ENCODE data around the gene OR6K6.

OR6K6 gene

GRCh38 chr1:158771950-158772866, 17.7 kb downstream of the OR6K6 start, which contains the start of gene OR6N1:
TSS of gene OR6N1 (minus strand) at chr1:158772195. CDS start at chr1:158766682, 5,513 bp downstream.
- FAIRE-seq (no peak), DNase-seq (ENCODE audit: insufficient read length, low spot score) (no peak)
- no peak for TF ChIP-seq POLR2A (IDR thresholded peaks at IDR 0.05; ENCODE audit: low read depth, low read length)

DNA sequence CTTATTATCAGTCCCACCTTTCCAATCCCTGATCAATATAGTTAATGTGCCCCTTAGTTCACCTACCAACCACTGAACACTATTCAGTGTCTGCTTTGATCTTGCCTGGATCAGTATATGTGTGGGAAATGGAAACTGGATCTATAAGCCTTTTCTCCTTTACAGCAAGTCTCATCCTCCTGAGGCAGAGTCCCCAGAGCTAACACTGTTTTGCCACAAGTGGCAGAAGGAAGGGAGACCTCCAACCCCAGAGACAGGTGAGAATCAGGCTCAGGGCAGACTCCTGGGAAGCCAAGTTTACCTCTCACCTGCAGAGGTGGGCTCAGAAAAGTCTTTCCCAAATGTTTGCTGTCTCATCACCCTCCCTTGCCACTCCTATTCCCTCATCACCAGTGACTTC, 26.6 kb downstream of the OR6K6 start, which contains the start of gene OR6N2:
Gene OR6N2 (minus strand): TSS at position 101 of the 400 bp plus-strand sequence. CDS start 3,569 bp downstream, outside the sequence.
- TF ChIP-seq POLR2A (IDR thresholded peaks at IDR 0.05; ENCODE audit: low read depth, low read length), result no peak
- DNase-seq (ENCODE audit: insufficient read length, low spot score), result no peak
- FAIRE-seq, result no peak

GRCh38 chr1:158793604-158794003, 39.1 kb downstream of the OR6K6 start:
- TF ChIP-seq POLR2A (IDR thresholded peaks at IDR 0.05; ENCODE audit: low read depth, low read length), result no peak
- FAIRE-seq (no peak), DNase-seq (ENCODE audit: insufficient read length, low spot score) (no peak)

DNA sequence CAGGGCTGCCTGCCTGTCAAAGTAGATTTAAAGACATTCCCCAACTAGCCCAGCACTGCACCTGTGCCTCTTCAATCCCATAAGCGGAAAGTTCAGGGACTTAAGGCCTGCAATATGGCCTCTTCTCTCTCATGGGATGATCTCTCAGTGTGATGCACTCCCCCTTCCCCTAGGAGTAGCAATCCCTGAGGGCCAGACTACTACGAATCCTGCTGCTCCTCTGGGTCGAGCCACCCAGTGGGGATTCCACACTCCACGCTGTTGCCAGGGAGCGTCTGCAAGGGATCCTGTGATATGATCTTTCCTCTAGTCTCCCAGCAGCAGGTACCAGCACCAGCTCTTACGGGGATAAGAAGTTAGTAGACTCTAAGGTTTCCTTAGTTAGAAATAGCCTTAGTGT, 39.7 kb downstream of the OR6K6 start:
- TF ChIP-seq POLR2A (IDR thresholded peaks at IDR 0.05; ENCODE audit: low read depth, low read length), result no peak
- FAIRE-seq, result no peak
- DNase-seq (ENCODE audit: insufficient read length, low spot score), result no peak

GRCh38 chr1:158798531-158798930, 44.0 kb downstream of the OR6K6 start:
- no peak for DNase-seq (ENCODE audit: insufficient read length, low spot score)
- TF ChIP-seq POLR2A (IDR thresholded peaks at IDR 0.05; ENCODE audit: low read depth, low read length), result no peak
- FAIRE-seq, result no peak

GRCh38 chr1:158799689-158800088, 45.2 kb downstream of the OR6K6 start:
- DNase-seq (ENCODE audit: insufficient read length, low spot score) (no peak), FAIRE-seq (no peak)
- no peak for TF ChIP-seq POLR2A (IDR thresholded peaks at IDR 0.05; ENCODE audit: low read depth, low read length)

DNA sequence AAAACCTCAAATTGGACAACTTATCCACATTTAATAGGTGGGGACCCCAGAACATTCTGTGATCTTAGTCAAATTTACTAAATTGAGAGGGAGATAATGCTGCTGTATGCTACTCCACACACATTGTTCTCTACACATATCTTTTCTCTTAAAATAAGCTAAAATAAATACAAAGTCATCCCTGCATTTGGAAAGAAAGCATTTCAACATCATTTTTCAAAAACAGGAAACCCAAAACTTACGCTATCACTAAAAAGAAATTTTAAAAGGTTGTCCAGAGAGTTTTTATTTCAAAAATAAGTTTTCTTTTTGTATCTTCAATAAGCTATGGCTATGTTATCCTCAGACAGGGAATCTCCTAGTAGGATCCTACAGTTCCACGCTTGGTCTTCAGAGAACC, 46.0 kb downstream of the OR6K6 start:
- TF ChIP-seq POLR2A (IDR thresholded peaks at IDR 0.05; ENCODE audit: low read depth, low read length), result no peak
- DNase-seq (ENCODE audit: insufficient read length, low spot score) (no peak), FAIRE-seq (no peak)

DNA sequence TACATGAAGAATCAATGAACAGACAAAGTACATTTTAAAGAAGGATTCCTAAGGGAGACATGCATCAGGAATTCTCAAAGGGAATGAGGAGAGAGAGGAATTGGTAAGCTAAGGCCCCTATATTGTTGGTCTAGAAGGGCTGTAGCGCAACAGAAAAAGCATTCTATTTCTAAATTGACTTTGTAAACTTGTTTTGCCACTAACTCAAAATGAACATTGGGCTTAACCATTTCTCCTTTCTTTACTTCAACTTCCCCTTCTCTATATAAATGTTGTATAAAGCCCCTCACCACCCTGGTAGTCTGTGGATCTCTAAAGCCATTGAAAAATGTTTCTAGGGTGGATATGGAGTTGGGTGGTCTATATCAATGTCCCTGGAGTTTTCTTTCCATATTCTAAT, 46.9 kb downstream of the OR6K6 start:
- DNase-seq (ENCODE audit: insufficient read length, low spot score) (no peak), FAIRE-seq (no peak)
- TF ChIP-seq POLR2A (IDR thresholded peaks at IDR 0.05; ENCODE audit: low read depth, low read length), result no peak

GRCh38 chr1:158803678-158804077, 49.2 kb downstream of the OR6K6 start:
- TF ChIP-seq POLR2A (IDR thresholded peaks at IDR 0.05; ENCODE audit: low read depth, low read length), result no peak
- FAIRE-seq, result no peak
- no peak for DNase-seq (ENCODE audit: insufficient read length, low spot score)
